Measurements from ENCODE around the gene WASL. TPM values are rescaled to one million over a fixed set of nuclear protein-coding genes. Genes with fewer than 3 reads are reported as not detected.

WASL gene
- total RNA-seq, 1 experiment from 2014 or later: 8.5 TPM

DNA sequence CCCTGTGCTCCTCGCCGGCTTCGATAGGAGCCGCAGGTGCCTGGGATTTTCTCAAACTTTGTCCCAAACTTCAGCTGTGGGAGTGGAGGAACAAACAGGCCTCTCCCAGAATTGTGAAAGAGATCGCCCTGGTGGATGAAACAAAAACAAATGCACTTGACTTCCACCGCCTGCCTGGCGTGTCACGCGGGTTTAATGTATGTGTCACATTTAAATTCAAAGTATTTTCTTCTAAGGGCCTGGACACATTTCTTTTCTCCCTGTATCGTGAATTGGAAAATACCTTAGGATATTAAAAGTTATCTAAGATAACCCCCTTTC lies 694 bp upstream of the WASL start:
- intact Hi-C loops (cut with micrococcal nuclease): loop anchor here (1.0 to 5.0 kb wide), 5 partner anchors 20 to 67 kb away; no protein-coding TSS in a partner anchor
- H3F3A ChIP-seq (ENCODE audit: low read length, unreplicated experiment): no peaks in the 10 kb centered on the region
- H3K79me2 ChIP-seq (ENCODE audit: low read length): peaks cover 62% of the 10 kb centered on the region
- H3K36me3 ChIP-seq (ENCODE audit: low read depth, low read length): no peaks in the 10 kb centered on the region
- peak overlapping the region; percentile 73 for H2AFZ ChIP-seq (ENCODE audit: low read length)
- peak overlapping the region; percentile 87 for H3K27ac ChIP-seq (ENCODE audit: low read length)
- DNase-seq (peak; percentile 70), ATAC-seq (peak; percentile 27)
- H4K20me1 ChIP-seq (ENCODE audit: low read length): peaks cover 34% of the 10 kb centered on the region
- no peaks in the 10 kb centered on the region for H3K9me3 ChIP-seq (ENCODE audit: low read length)
- peak overlapping the region; percentile 95 for H3K9ac ChIP-seq (ENCODE audit: low read length)
- peaks cover 34% of the 10 kb centered on the region for H3K4me1 ChIP-seq (ENCODE audit: insufficient read depth, low read length)
- peak overlapping the region; percentile 98 for H3K4me3 ChIP-seq (ENCODE audit: low read length)
- H3K9me2 ChIP-seq (replicated peaks; ENCODE audit: low read length): no peaks in the 10 kb centered on the region
- no peak for TF ChIP-seq EZH2phosphoT487 (IDR thresholded peaks at IDR 0.05; ENCODE audit: borderline replicate concordance, low read length)
- TF ChIP-seq, protein P1, sequence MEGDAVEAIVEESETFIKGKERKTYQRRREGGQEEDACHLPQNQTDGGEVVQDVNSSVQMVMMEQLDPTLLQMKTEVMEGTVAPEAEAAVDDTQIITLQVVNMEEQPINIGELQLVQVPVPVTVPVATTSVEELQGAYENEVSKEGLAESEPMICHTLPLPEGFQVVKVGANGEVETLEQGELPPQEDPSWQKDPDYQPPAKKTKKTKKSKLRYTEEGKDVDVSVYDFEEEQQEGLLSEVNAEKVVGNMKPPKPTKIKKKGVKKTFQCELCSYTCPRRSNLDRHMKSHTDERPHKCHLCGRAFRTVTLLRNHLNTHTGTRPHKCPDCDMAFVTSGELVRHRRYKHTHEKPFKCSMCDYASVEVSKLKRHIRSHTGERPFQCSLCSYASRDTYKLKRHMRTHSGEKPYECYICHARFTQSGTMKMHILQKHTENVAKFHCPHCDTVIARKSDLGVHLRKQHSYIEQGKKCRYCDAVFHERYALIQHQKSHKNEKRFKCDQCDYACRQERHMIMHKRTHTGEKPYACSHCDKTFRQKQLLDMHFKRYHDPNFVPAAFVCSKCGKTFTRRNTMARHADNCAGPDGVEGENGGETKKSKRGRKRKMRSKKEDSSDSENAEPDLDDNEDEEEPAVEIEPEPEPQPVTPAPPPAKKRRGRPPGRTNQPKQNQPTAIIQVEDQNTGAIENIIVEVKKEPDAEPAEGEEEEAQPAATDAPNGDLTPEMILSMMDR (conservative IDR thresholded peaks at IDR 0.05; ENCODE audit: low read depth, low read length): no peak
- ChIA-PET CTCF (interaction anchor here (0.6 to 1.4 kb wide), 4 partner anchors 22 to 100 kb away, joined by 3 to 10 read pairs (median 4); no protein-coding TSS in a partner anchor), POLR2A (ENCODE audit: unreplicated experiment) (interaction anchor here (0.6 to 1.5 kb wide), 4 partner anchors 13 to 35 kb away, joined by 3 to 26 read pairs (median 6); no protein-coding TSS in a partner anchor)
- BruUV-seq (replicated peaks): TSS peak; percentile 89
- peak overlapping the region; percentile 80 for H3K4me2 ChIP-seq (ENCODE audit: low read length)
- no peaks in the 10 kb centered on the region for H3K27me3 ChIP-seq (ENCODE audit: low read length)

DNA sequence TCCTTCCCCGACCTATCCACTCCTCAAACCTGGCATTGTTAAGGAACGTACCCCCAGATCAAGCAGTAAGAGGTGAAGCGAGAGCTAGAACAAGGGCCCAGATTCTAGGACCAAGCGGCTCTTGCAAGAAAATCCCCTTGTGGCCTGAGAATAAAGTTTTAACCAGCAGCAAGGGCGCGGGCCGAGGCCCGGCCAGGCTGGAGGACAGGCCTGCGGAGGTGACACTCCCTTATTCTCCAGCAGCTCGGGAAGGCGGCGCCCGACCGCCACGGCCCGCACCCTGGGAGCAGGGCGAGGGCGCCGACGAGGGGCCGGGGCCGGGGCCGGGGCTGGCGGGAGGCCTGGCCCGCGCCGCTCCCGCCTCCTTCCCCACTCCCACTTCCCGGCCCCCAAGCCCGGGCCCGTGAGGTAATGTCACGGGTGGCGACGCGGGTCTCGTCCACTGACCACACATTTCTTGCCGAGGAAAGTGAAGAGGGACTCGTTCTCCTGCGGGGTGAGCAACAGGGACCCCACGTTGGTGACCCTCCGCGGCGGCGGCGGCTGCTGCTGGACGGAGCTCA lies 551 bp downstream of the WASL start:
- H3K4me3 ChIP-seq (ENCODE audit: low read length): peak overlapping the region; percentile 98
- H3K4me2 ChIP-seq (ENCODE audit: low read length): peak overlapping the region; percentile 80
- H4K20me1 ChIP-seq (ENCODE audit: low read length): peaks cover 41% of the 10 kb centered on the region
- peaks cover 74% of the 10 kb centered on the region for H3K79me2 ChIP-seq (ENCODE audit: low read length)
- intact Hi-C loops (cut with micrococcal nuclease): loop anchor here (2.0 to 5.0 kb wide), 3 partner anchors 34 to 65 kb away; no protein-coding TSS in a partner anchor
- H3K4me1 ChIP-seq (ENCODE audit: insufficient read depth, low read length): peaks cover 29% of the 10 kb centered on the region
- no peaks in the 10 kb centered on the region for H3K9me3 ChIP-seq (ENCODE audit: low read length)
- DNase-seq (peak; percentile 28), ATAC-seq (peak; percentile 43)
- ChIA-PET POLR2A (ENCODE audit: unreplicated experiment) (interaction anchor here (0.6 to 1.5 kb wide), 10 partner anchors 21 to 1118 kb away, joined by 3 to 26 read pairs (median 3); no protein-coding TSS in a partner anchor), CTCF (interaction anchor here (1.2 to 1.4 kb wide), 4 partner anchors 23 to 50 kb away, joined by 4 to 10 read pairs (median 5); no protein-coding TSS in a partner anchor)
- H3F3A ChIP-seq (ENCODE audit: low read length, unreplicated experiment): no peaks in the 10 kb centered on the region
- BruUV-seq (replicated peaks): no TSS peak
- no peaks in the 10 kb centered on the region for H3K9me2 ChIP-seq (replicated peaks; ENCODE audit: low read length)
- peak overlapping the region; percentile 87 for H3K27ac ChIP-seq (ENCODE audit: low read length)
- peak overlapping the region; percentile 95 for H3K9ac ChIP-seq (ENCODE audit: low read length)
- TF ChIP-seq EZH2phosphoT487 (IDR thresholded peaks at IDR 0.05; ENCODE audit: borderline replicate concordance, low read length): no peak
- no peak for TF ChIP-seq EZH2 (IDR thresholded peaks at IDR 0.05; ENCODE audit: low read length, unreplicated experiment)
- TF ChIP-seq, protein P1 (conservative IDR thresholded peaks at IDR 0.05; ENCODE audit: low read depth, low read length): no peak
- H3K27me3 ChIP-seq (ENCODE audit: low read length): no peaks in the 10 kb centered on the region
- no peaks in the 10 kb centered on the region for H3K36me3 ChIP-seq (ENCODE audit: low read depth, low read length)
- peak overlapping the region; percentile 73 for H2AFZ ChIP-seq (ENCODE audit: low read length)
